Smooth muscle cell (in vitro differentiated cells): ENCODE data around the gene NR3C1. TPM values are rescaled to one million over a fixed set of nuclear protein-coding genes. Genes with fewer than 3 reads are reported as not detected.
A peak's percentile ranks its signal among the peaks of the same experiment; 100 is the strongest.

Source experiments
- DNase-seq: peaks from one replicate; lab custom pipeline; 2025; ENCODE audit not compliant: unreplicated experiment; lab: John Stamatoyannopoulos, UW
- H2AFZ ChIP-seq: fragments of 200-600 bp; sonication (generic); 2 replicates; pipeline ENCODE4 v1.6.0; 2016; ENCODE audit warnings: antibody characterized with exemption, low read depth, mild to moderate bottlenecking
- H3F3A ChIP-seq: fragments of 200-600 bp; sonication (generic); 2 replicates; pipeline ENCODE4 v1.6.0; 2017; ENCODE audit warnings: antibody characterized with exemption, low read depth
- H3K27ac ChIP-seq: fragments of 200-600 bp; sonication (generic); 2 replicates; pipeline ENCODE4 v1.5.1; 2016; ENCODE audit warnings: low read depth, mild to moderate bottlenecking
- H3K27me3 ChIP-seq: fragments of 200-600 bp; sonication (generic); 2 replicates; pipeline ENCODE4 v1.6.1; 2016; ENCODE audit warnings: low read depth, mild to moderate bottlenecking
- H3K36me3 ChIP-seq: fragments of 200-600 bp; sonication (generic); 2 replicates; pipeline ENCODE4 v1.5.1; 2016; ENCODE audit warnings: low read depth
- H3K4me1 ChIP-seq: fragments of 200-600 bp; sonication (generic); 2 replicates; pipeline ENCODE4 v1.5.1; 2016; ENCODE audit warnings: low read depth
- H3K4me2 ChIP-seq: fragments of 200-600 bp; sonication (generic); 2 replicates; pipeline ENCODE4 v1.6.0; 2016; ENCODE audit warnings: mild to moderate bottlenecking
- H3K4me3 ChIP-seq: fragments of 200-600 bp; sonication (generic); 2 replicates; pipeline ENCODE4 v1.5.1; 2016; ENCODE audit warnings: mild to moderate bottlenecking
- H3K79me2 ChIP-seq: fragments of 200-600 bp; sonication (generic); 2 replicates; pipeline ENCODE4 v1.6.0; 2016; ENCODE audit warnings: low read depth, mild to moderate bottlenecking
- H3K9ac ChIP-seq: fragments of 200-600 bp; sonication (generic); 2 replicates; pipeline ENCODE4 v1.6.0; 2016; ENCODE audit warnings: low read depth
- H3K9me3 ChIP-seq: fragments of 200-600 bp; sonication (generic); replicated peaks from 2 replicates; pipeline ENCODE4 v1.5.1; 2016; ENCODE audit warnings: low read depth
- H4K20me1 ChIP-seq: fragments of 200-600 bp; sonication (generic); 2 replicates; pipeline ENCODE4 v1.6.0; 2016; ENCODE audit warnings: low read depth
- WGBS: methylation state at CpG from one replicate; pipeline ENCODE4 v1.1.7; 2016; ENCODE audit warnings: low lambda C conversion rate; 5-methylcytosine and 5-hydroxymethylcytosine counted together
- polyA plus RNA-seq: library from polyadenylated mRNA; unstranded; fragments of >200 nt; fragmentation: Nextera tagmentation; extraction: Ambion mirVana; gene quantifications from 2 replicates; pipeline ENCODE4 v1.2.1, GENCODE V29; 2016
- total RNA-seq: library from RNA; depleted of rRNA; stranded (reverse); fragments of >200 nt; gene quantifications from 2 replicates; pipeline ENCODE4 v1.2.3, GENCODE V29; 2014
- TF ChIP-seq, protein P1 (sequence below): fragments of 200-600 bp; sonication (generic); IDR thresholded peaks from 2 replicates; pipeline ENCODE4 v1.5.1; 2017; ENCODE audit warnings: borderline replicate concordance, mild to moderate bottlenecking, antibody characterized with exemption; ENCODE audit not compliant: insufficient read depth, poor library complexity, severe bottlenecking

NR3C1 gene
- total and polyA plus RNA-seq, 2 experiments from 2014 or later, result 76.5 to 101 TPM

DNA sequence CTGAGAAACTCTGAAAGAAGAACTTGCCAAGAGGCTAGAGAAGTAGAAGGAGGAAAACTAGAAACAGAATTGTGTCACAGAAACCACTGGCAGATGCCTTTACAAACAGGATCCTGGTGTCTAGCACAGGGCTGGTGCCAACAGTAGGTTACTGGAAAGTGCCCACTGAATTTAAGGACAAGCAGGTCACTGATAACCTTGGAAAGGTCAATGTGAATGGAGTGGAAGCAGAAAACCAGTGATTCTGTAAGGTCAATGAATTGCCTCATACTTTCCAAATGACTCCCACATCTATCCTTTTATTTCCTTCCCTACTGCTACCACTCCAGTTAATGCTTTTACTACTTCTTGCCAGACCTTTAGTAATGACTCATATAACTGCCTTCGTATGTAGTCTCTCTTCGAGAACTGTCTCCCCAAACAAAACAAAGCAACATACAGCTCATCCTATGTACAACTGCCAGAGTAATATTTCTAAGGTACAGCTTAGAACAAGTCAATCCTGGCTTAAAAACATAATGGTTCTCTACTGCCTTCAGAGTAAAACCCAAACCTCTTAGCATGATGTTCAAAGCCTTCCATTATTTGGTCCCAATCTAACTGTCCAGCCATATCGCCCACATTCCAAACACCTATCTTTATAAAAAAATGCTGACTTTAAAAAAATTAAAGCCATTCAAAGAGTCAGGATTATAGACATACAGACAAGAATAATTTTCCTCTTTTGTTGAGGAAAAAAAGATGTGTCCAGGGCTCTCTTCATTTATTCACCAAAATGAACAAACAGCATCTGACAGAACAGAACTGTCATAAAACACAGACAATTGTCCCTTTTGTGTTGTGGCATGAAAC, 52.5 kb downstream of the NR3C1 start:
- Histone ChIP-seq H3K79me2 (peaks cover 94% of the 10 kb centered on the region), H3K27ac (peak overlapping the region; percentile 87), H3K36me3 (no peaks in the 10 kb centered on the region), H3K4me3 (no peak overlapping the region), H3K9me3 (no peaks in the 10 kb centered on the region), H3K4me2 (peak overlapping the region; percentile 32), H3K4me1 (peaks cover 5% of the 10 kb centered on the region), H3K27me3 (no peaks in the 10 kb centered on the region), H2AFZ (no peak overlapping the region), H3F3A (peaks cover 24% of the 10 kb centered on the region), H4K20me1 (peaks cover 93% of the 10 kb centered on the region), H3K9ac (peak overlapping the region; percentile 57)
- TF ChIP-seq, protein P1, sequence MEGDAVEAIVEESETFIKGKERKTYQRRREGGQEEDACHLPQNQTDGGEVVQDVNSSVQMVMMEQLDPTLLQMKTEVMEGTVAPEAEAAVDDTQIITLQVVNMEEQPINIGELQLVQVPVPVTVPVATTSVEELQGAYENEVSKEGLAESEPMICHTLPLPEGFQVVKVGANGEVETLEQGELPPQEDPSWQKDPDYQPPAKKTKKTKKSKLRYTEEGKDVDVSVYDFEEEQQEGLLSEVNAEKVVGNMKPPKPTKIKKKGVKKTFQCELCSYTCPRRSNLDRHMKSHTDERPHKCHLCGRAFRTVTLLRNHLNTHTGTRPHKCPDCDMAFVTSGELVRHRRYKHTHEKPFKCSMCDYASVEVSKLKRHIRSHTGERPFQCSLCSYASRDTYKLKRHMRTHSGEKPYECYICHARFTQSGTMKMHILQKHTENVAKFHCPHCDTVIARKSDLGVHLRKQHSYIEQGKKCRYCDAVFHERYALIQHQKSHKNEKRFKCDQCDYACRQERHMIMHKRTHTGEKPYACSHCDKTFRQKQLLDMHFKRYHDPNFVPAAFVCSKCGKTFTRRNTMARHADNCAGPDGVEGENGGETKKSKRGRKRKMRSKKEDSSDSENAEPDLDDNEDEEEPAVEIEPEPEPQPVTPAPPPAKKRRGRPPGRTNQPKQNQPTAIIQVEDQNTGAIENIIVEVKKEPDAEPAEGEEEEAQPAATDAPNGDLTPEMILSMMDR, result no peak
- no peak for DNase-seq
- WGBS, result 31% methylated on average over 3 of the region's 3 CpGs

DNA sequence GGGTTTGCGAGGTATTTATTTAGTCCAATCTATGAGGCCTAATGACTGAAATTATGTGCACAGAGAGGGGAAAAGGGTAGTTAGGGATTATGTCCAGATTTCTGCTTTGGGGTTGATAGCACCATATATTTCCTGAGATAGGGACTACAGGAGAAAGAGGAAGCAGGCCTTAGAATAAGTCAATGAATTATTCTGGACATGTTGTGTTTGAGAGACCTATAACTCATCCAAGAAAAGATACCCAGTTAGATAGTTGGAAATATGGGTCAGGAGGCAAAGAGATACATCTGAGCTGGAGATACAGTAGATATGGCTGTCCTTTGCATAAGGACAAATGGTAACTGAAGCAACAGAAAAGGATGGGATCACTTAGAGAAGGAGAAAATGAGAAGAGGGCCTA, 53.1 kb downstream of the NR3C1 start:
- H3K4me3 ChIP-seq, result no peak overlapping the region
- H2AFZ ChIP-seq, result no peak overlapping the region
- H3K27me3 ChIP-seq, result no peaks in the 10 kb centered on the region
- H3K9ac ChIP-seq, result peak overlapping the region; percentile 1
- H3K27ac ChIP-seq, result peak overlapping the region; percentile 87
- no peaks in the 10 kb centered on the region for H3K36me3 ChIP-seq
- peaks cover 24% of the 10 kb centered on the region for H3F3A ChIP-seq
- H4K20me1 ChIP-seq, result peaks cover 94% of the 10 kb centered on the region
- TF ChIP-seq, protein P1, result no peak
- peaks cover 98% of the 10 kb centered on the region for H3K79me2 ChIP-seq
- WGBS, result 100% methylated on average over 1 of the region's 1 CpG
- H3K4me1 ChIP-seq, result peaks cover 3% of the 10 kb centered on the region
- peak overlapping the region; percentile 32 for H3K4me2 ChIP-seq
- DNase-seq, result no peak
- no peaks in the 10 kb centered on the region for H3K9me3 ChIP-seq

GRCh38 chr5:143349177-143349576, 54.3 kb downstream of the NR3C1 start:
- Histone ChIP-seq H3K79me2 (peaks cover 98% of the 10 kb centered on the region), H3K4me3 (no peak overlapping the region), H4K20me1 (peaks cover 94% of the 10 kb centered on the region), H3K9me3 (no peaks in the 10 kb centered on the region), H3F3A (peaks cover 19% of the 10 kb centered on the region), H3K27me3 (no peaks in the 10 kb centered on the region), H2AFZ (no peak overlapping the region), H3K4me2 (peak overlapping the region; percentile 11), H3K27ac (peak overlapping the region; percentile 87), H3K36me3 (no peaks in the 10 kb centered on the region), H3K4me1 (peaks cover 3% of the 10 kb centered on the region), H3K9ac (no peak overlapping the region)
- DNase-seq, result no peak
- TF ChIP-seq, protein P1, result no peak
